HepG2 (cell line): Measurements from ENCODE around the gene P2RX6.

Experiments used
- FOXK1 ChIP-seq: sonication (generic); formaldehyde crosslinking; IDR thresholded peaks from 2 replicates; pipeline ENCODE4 v1.4.0; 2020; ENCODE audit warnings: low read depth, missing genetic modification reagents, borderline replicate concordance
- SPEN ChIP-seq: sonication (generic); formaldehyde crosslinking; IDR thresholded peaks from 2 replicates; pipeline ENCODE4 v1.5.1; 2020; ENCODE audit warnings: low read depth, mild to moderate bottlenecking, missing genetic modification reagents
- ZFP1 ChIP-seq: IDR thresholded peaks from 2 replicates; pipeline ENCODE4 v1.6.1; 2016
- ZNF543 ChIP-seq: sonication (generic); formaldehyde crosslinking; IDR thresholded peaks from 2 replicates; pipeline ENCODE4 v1.4.0; 2020; ENCODE audit warnings: mild to moderate bottlenecking, missing genetic modification reagents
- TF ChIP-seq, protein P1 (sequence below): sonication (generic); formaldehyde crosslinking; IDR thresholded peaks from 2 replicates; pipeline ENCODE4 v1.4.0; 2020; ENCODE audit warnings: missing genetic modification reagents, borderline replicate concordance
- TF ChIP-seq, protein P2 (sequence below): sonication (generic); formaldehyde crosslinking; IDR thresholded peaks from 2 replicates; pipeline ENCODE4 v1.5.1; 2020; ENCODE audit warnings: mild to moderate bottlenecking, missing genetic modification reagents, moderate library complexity

DNA sequence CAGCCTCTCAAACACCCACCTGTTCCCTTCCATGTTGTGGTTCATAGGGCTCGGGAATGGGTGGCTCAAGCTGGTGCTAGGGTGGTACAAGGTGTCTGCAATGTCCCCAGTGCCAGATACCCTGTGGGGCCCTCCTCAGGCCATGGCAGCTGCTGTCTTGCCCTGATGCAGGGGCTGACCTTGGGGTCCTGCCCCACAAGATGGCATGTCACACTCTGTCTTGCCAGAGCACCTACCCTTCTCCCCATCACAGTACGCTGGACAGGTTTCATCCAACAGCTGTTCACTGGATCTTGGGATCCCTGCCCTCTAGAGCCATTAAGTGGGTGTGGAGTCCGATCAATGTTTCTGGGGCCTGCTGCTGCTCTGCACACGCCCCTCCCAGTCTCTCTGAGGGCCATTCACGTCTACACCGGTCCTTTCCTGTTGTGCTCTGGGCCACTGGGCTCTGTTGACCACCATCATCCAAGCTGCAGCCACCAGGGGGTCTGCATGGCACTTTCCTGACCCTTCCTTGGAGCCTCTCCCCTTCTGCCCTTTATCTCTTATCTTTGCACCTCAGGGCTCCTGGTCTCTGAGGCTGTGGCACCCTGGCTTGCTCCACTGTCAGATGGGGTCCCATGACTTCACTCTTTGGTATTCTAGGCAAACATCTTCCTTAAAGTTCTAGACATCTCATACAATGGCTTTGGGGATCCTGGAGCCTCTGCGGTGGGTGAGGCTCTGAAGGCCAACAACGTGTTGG lies 37.9 kb downstream of the P2RX6 start:
- TF ChIP-seq ZFP1 (no peak), SPEN (CRISPR knock-in tag) (no peak), FOXK1 (CRISPR knock-in tag) (no peak), ZNF543 (no peak)
- TF ChIP-seq, protein P1, sequence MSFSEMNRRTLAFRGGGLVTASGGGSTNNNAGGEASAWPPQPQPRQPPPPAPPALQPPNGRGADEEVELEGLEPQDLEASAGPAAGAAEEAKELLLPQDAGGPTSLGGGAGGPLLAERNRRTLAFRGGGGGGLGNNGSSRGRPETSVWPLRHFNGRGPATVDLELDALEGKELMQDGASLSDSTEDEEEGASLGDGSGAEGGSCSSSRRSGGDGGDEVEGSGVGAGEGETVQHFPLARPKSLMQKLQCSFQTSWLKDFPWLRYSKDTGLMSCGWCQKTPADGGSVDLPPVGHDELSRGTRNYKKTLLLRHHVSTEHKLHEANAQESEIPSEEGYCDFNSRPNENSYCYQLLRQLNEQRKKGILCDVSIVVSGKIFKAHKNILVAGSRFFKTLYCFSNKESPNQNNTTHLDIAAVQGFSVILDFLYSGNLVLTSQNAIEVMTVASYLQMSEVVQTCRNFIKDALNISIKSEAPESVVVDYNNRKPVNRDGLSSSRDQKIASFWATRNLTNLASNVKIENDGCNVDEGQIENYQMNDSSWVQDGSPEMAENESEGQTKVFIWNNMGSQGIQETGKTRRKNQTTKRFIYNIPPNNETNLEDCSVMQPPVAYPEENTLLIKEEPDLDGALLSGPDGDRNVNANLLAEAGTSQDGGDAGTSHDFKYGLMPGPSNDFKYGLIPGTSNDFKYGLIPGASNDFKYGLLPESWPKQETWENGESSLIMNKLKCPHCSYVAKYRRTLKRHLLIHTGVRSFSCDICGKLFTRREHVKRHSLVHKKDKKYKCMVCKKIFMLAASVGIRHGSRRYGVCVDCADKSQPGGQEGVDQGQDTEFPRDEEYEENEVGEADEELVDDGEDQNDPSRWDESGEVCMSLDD (CRISPR knock-in tag): no peak
- TF ChIP-seq, protein P2, sequence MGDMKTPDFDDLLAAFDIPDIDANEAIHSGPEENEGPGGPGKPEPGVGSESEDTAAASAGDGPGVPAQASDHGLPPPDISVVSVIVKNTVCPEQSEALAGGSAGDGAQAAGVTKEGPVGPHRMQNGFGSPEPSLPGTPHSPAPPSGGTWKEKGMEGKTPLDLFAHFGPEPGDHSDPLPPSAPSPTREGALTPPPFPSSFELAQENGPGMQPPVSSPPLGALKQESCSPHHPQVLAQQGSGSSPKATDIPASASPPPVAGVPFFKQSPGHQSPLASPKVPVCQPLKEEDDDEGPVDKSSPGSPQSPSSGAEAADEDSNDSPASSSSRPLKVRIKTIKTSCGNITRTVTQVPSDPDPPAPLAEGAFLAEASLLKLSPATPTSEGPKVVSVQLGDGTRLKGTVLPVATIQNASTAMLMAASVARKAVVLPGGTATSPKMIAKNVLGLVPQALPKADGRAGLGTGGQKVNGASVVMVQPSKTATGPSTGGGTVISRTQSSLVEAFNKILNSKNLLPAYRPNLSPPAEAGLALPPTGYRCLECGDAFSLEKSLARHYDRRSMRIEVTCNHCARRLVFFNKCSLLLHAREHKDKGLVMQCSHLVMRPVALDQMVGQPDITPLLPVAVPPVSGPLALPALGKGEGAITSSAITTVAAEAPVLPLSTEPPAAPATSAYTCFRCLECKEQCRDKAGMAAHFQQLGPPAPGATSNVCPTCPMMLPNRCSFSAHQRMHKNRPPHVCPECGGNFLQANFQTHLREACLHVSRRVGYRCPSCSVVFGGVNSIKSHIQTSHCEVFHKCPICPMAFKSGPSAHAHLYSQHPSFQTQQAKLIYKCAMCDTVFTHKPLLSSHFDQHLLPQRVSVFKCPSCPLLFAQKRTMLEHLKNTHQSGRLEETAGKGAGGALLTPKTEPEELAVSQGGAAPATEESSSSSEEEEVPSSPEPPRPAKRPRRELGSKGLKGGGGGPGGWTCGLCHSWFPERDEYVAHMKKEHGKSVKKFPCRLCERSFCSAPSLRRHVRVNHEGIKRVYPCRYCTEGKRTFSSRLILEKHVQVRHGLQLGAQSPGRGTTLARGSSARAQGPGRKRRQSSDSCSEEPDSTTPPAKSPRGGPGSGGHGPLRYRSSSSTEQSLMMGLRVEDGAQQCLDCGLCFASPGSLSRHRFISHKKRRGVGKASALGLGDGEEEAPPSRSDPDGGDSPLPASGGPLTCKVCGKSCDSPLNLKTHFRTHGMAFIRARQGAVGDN (CRISPR knock-in tag): no peak
